HEK293 (cell line): ENCODE results near the gene EHMT1.

Experiments used
- CTCF ChIA-PET: fragments of 350-600 bp; formaldehyde crosslinking; extraction: SDS; loops from one replicate; lab custom pipeline; 2021; ENCODE audit warnings: antibody characterized with exemption; lab: Yijun Ruan, JAX
- POLR2A ChIA-PET: fragments of 300-600 bp; formaldehyde crosslinking; extraction: SDS; loops from one replicate; lab custom pipeline; 2020; ENCODE audit warnings: antibody characterized with exemption, inconsistent platforms; lab: Yijun Ruan, JAX
- H3K27ac ChIP-seq: fragments of 200-500 bp; sonication (Bioruptor generic); 2 replicates; pipeline ENCODE4 v1.5.1; 2014; ENCODE audit warnings: low read depth, low read length, control low read depth, inconsistent platforms; ENCODE audit errors: extremely low read depth
- H3K36me3 ChIP-seq, 2 experiments: fragments of 200-500 bp in 1 of 2; sonication (Bioruptor generic) in 1 of 2; 1 replicate in 1 of 2; 2 replicates in 1 of 2; pipeline ENCODE4 v1.5.1; 2014 to 2017; ENCODE audit warnings: inconsistent platforms in 2 of 2, low read length in 2 of 2; ENCODE audit not compliant: control insufficient read depth in 2 of 2, insufficient read depth in 1 of 2
- H3K4me1 ChIP-seq: fragments of 200-500 bp; sonication (Bioruptor generic); 2 replicates; pipeline ENCODE4 v1.5.1; 2014; ENCODE audit warnings: mild to moderate bottlenecking, low read length, inconsistent platforms; ENCODE audit not compliant: control insufficient read depth, insufficient read depth
- H3K4me3 ChIP-seq: 2 replicates; pipeline ENCODE4 v1.5.1; 2011; ENCODE audit warnings: low read depth, mild to moderate bottlenecking, control low read depth, low read length, moderate library complexity
- H3K9me3 ChIP-seq: fragments of 200-500 bp; sonication (Bioruptor generic); 2 replicates; pipeline ENCODE4 v1.5.1; 2014; ENCODE audit warnings: low read depth, low read length, inconsistent platforms; ENCODE audit not compliant: control insufficient read depth, insufficient read depth
- BCL11A ChIP-seq: fragments of 450-650 bp; formaldehyde crosslinking; IDR thresholded peaks from 2 replicates; pipeline ENCODE4 v1.5.1; 2016; ENCODE audit warnings: low read depth, missing biosample characterization, missing genetic modification characterization
- EGR2 ChIP-seq: fragments of 450-650 bp; formaldehyde crosslinking; IDR thresholded peaks from 2 replicates; pipeline ENCODE4 v1.5.1; 2016; ENCODE audit warnings: low read depth, missing biosample characterization, missing genetic modification characterization
- GLIS2 ChIP-seq: fragments of 450-650 bp; formaldehyde crosslinking; IDR thresholded peaks from 2 replicates; pipeline ENCODE4 v1.5.1; 2016; ENCODE audit warnings: missing biosample characterization, missing genetic modification characterization
- SCRT2 ChIP-seq: fragments of 450-650 bp; formaldehyde crosslinking; IDR thresholded peaks from 2 replicates; pipeline ENCODE4 v1.5.1; 2016; ENCODE audit warnings: missing biosample characterization, missing genetic modification characterization
- SP2 ChIP-seq: fragments of 450-650 bp; formaldehyde crosslinking; IDR thresholded peaks from 2 replicates; pipeline ENCODE4 v1.5.1; 2016; ENCODE audit warnings: missing biosample characterization, missing genetic modification characterization
- ZFHX2 ChIP-seq: fragments of 450-650 bp; formaldehyde crosslinking; conservative IDR thresholded peaks from 2 replicates; pipeline ENCODE4 v1.5.1; 2016; ENCODE audit warnings: missing biosample characterization, missing genetic modification characterization
- ZNF10 ChIP-seq: fragments of 450-650 bp; formaldehyde crosslinking; IDR thresholded peaks from 2 replicates; pipeline ENCODE4 v1.5.1; 2017; ENCODE audit warnings: missing biosample characterization, missing genetic modification characterization
- ZNF169 ChIP-seq: fragments of 450-650 bp; formaldehyde crosslinking; IDR thresholded peaks from 2 replicates; pipeline ENCODE4 v1.5.1; 2016; ENCODE audit warnings: missing biosample characterization, missing genetic modification characterization
- ZNF202 ChIP-seq: fragments of 450-650 bp; formaldehyde crosslinking; IDR thresholded peaks from 2 replicates; pipeline ENCODE4 v1.5.1; 2016; ENCODE audit warnings: missing biosample characterization, missing genetic modification characterization, borderline replicate concordance
- ZNF341 ChIP-seq: fragments of 450-650 bp; formaldehyde crosslinking; IDR thresholded peaks from 2 replicates; pipeline ENCODE4; 2016; ENCODE audit warnings: low read depth, missing biosample characterization, missing genetic modification characterization
- ZNF404 ChIP-seq: fragments of 450-650 bp; formaldehyde crosslinking; IDR thresholded peaks from 2 replicates; pipeline ENCODE4 v1.5.1; 2017; ENCODE audit warnings: missing biosample characterization, missing genetic modification characterization
- ZNF426 ChIP-seq: fragments of 450-650 bp; formaldehyde crosslinking; IDR thresholded peaks from 2 replicates; pipeline ENCODE4 v1.5.1; 2017; ENCODE audit warnings: missing biosample characterization, missing genetic modification characterization, mild to moderate bottlenecking, inconsistent platforms, moderate library complexity
- ZNF521 ChIP-seq: fragments of 450-650 bp; formaldehyde crosslinking; IDR thresholded peaks from 2 replicates; pipeline ENCODE4 v1.5.1; 2017; ENCODE audit warnings: missing biosample characterization, mild to moderate bottlenecking, missing genetic modification characterization
- ZNF596 ChIP-seq: fragments of 450-650 bp; IDR thresholded peaks from 2 replicates; pipeline ENCODE4 v1.5.0; 2018; ENCODE audit warnings: missing biosample characterization, mild to moderate bottlenecking, missing genetic modification characterization, moderate library complexity
- TF ChIP-seq, protein P1 (sequence below): fragments of 450-650 bp; formaldehyde crosslinking; IDR thresholded peaks from 2 replicates; pipeline ENCODE4 v1.5.1; 2016; ENCODE audit warnings: missing biosample characterization, missing genetic modification characterization
- TF ChIP-seq, protein P2 (sequence below): fragments of 450-650 bp; formaldehyde crosslinking; IDR thresholded peaks from 2 replicates; pipeline ENCODE4 v1.5.1; 2016; ENCODE audit warnings: missing biosample characterization, missing genetic modification characterization

Gene EHMT1

DNA sequence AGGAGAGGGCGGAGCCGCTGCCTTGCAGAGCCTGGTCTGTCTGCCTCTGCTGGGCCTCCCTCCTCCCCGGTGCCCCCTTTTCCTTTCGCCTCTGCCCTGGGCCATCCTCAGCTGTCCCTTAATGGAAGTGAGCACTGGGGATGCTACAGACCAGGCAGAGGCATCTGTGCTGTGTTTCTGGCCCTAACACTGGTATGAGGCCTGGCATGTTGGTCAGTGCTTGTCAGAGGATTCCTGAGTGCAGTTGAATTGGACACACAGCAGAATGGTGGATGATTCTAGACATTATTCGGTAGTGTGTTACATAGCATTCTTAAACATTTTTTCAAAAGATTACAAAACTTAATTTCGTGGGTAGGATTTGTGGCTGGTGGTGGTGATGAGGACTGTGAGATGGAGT is 88.6 kb downstream of the EHMT1 start (continued):
- TF ChIP-seq, protein P1, sequence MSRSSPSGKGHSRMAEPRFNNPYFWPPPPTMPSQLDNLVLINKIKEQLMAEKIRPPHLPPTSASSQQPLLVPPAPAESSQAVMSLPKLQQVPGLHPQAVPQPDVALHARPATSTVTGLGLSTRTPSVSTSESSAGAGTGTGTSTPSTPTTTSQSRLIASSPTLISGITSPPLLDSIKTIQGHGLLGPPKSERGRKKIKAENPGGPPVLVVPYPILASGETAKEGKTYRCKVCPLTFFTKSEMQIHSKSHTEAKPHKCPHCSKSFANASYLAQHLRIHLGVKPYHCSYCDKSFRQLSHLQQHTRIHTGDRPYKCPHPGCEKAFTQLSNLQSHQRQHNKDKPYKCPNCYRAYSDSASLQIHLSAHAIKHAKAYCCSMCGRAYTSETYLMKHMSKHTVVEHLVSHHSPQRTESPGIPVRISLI (tag by site-specific recombination): no peak

DNA sequence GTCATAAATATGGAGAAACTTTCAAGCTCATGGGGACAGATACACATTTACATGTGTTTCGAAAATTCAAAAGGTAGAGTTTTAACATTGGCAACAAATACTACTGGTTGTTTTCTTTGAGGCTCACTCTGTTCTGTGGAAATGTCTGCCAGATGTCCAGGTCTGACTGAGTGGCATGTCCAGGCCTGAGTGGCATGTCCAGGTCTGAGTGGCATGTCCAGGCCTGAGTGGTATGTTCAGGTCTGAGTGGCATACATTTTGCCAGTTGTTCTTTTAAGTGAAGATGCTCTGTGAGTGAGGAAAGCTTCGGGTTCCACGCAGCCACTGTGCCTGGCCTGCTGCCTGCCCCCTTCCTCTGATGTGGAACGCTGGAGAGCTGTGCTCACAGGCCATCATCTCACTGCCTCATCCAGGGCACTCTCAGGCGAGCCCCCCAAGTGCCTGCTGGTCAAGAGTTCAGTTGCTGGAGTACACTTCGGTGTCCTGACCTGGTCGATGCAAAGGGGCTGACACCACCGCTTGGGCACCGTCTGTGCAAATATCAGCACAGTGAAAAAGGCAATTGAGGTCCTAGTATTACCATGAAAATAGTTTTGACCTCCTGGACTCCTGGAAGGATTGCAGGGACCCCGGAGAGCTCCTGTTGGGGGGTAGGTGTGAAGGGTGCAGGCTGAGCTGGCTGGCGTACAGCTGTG is 89.9 kb downstream of the EHMT1 start:
- Histone ChIP-seq H3K36me3 (peaks cover 0 to 17% of the 10 kb centered on the region in 2 experiments; a peak in 1 of 3 replicates), H3K27ac (no peak overlapping the region), H3K4me3 (no peak overlapping the region), H3K4me1 (no peaks in the 10 kb centered on the region), H3K9me3 (no peaks in the 10 kb centered on the region)
- TF ChIP-seq BCL11A (tag by site-specific recombination): no peak
- TF ChIP-seq, protein P2, sequence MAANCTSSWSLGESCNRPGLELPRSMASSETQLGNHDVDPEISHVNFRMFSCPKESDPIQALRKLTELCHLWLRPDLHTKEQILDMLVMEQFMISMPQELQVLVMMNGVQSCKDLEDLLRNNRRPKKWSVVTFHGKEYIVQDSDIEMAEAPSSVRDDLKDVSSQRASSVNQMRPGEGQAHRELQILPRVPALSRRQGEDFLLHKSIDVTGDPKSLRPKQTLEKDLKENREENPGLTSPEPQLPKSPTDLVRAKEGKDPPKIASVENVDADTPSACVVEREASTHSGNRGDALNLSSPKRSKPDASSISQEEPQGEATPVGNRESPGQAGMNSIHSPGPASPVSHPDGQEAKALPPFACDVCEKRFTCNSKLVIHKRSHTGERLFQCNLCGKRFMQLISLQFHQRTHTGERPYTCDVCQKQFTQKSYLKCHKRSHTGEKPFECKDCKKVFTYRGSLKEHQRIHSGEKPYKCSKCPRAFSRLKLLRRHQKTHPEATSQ (tag by site-specific recombination): no peak
- no peak for TF ChIP-seq ZNF169
- POLR2A ChIA-PET: no interaction called here
- CTCF ChIA-PET: interaction anchor here (1.2 to 3.8 kb wide), 2 partner anchors 12 to 13 kb away, joined by 3 to 15 read pairs; no protein-coding TSS in a partner anchor

DNA sequence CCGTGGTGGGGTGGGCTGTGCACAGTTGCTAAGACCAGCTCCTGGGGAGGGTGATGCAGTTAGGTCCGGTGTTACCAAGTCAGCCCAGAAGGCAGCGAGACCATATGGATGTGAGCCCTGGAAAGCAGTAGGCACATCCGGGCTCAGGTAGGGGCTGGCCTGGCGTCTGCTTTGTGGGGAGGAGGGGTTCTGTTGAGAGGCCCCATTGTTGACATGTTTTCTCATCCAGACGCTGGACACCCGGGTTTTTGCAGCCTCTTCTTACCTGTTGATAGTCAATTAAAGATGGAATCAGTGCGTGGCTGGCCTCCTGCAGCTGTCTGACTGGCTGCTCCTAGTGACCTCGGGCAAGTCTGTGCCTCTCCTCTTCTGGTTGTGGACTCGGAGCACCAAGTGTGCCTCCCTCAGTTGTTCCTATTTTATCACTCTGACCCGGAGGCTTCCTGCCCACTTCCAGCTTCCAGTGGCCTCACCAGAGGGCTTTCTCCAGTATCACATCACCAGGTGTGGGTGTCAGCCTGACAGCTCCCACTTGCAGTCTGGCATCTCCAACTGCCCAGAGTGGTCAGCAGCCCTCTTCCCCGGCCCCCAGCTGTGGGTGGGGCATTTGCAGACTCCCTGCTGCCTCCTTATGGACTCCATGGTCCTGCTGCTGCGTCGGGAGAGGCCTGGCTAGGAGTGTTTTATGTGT is 90.8 kb downstream of the EHMT1 start:
- Histone ChIP-seq H3K9me3 (no peaks in the 10 kb centered on the region), H3K27ac (no peak overlapping the region), H3K4me1 (no peaks in the 10 kb centered on the region), H3K4me3 (no peak overlapping the region), H3K36me3 (peaks cover 6 to 17% of the 10 kb centered on the region in 2 experiments; a peak in 2 of 3 replicates)
- TF ChIP-seq EGR2 (tag by site-specific recombination) (peak; percentile 81), ZNF404 (tag by site-specific recombination) (no peak), ZFHX2 (tag by site-specific recombination) (peak; percentile 78), SCRT2 (tag by site-specific recombination) (peak; percentile 44), ZNF202 (no peak)
- ChIA-PET POLR2A (no interaction called here), CTCF (interaction anchor here (0.5 to 3.8 kb wide), 3 partner anchors 11 to 14 kb away, joined by 3 to 15 read pairs (median 5); no protein-coding TSS in a partner anchor)

DNA sequence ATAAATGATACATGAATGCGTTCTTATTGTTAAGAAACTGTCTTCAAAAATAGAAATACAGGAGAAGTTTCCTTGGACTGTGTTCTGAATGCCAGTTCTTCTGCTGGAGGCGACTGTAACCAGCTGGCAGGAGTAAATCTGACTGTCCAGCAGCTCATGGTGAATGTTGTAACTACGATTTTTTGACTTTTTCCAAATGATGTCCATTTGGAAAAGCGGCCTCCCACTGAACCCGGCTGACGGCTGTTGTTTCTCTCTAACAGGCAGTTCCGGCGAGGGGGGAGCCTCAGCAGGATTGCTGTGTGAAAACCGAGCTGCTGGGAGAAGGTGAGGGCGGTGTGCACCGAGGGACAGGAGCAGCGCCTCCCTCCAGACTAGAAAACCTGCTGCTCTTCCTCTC is 91.9 kb downstream of the EHMT1 start:
- ChIA-PET CTCF (interaction anchor here (3.8 kb wide), 1 partner anchor 15 kb away, joined by 15 read pairs; no protein-coding TSS in a partner anchor), POLR2A (no interaction called here)
- no peak overlapping the region for H3K27ac ChIP-seq
- no peak for TF ChIP-seq ZNF521 (tag by site-specific recombination)
- TF ChIP-seq ZNF341 (tag by site-specific recombination): peak; percentile 32; the same call in 1 of the 2 replicates
- no peaks in the 10 kb centered on the region for H3K9me3 ChIP-seq
- no peaks in the 10 kb centered on the region for H3K4me1 ChIP-seq
- peaks cover 6 to 25% of the 10 kb centered on the region in 2 experiments; a peak in 2 of 3 replicates for H3K36me3 ChIP-seq
- H3K4me3 ChIP-seq: no peak overlapping the region

DNA sequence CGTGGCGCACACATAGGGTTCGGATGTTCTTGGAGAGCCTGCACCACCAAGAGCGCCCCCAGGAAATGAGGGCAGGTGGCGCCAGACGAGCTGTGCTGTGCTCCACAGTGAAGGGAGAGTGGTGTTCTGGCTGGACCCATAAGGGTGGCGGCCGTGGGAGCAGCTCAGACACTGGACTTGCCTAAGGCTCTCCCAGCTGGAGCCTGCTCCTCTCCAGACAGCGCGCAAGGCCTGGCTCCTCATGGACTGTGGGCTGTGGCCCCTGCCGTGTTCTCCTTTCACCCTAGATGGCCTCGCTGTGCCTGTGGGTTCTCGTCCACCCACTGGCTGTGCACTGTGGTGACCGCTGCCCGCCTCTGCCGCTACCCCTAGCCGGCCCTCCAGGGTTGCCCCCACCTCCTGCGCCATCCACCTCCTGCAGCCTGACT is 92.9 kb downstream of the EHMT1 start:
- no peak overlapping the region for H3K4me3 ChIP-seq
- H3K36me3 ChIP-seq: peaks cover 6 to 30% of the 10 kb centered on the region in 2 experiments; a peak in 2 of 3 replicates
- H3K4me1 ChIP-seq: no peaks in the 10 kb centered on the region
- H3K9me3 ChIP-seq: no peaks in the 10 kb centered on the region
- ChIA-PET CTCF (no interaction called here), POLR2A (no interaction called here)
- TF ChIP-seq GLIS2 (tag by site-specific recombination): no peak
- no peak for TF ChIP-seq ZNF596 (tag by site-specific recombination)
- no peak for TF ChIP-seq SP2
- no peak for TF ChIP-seq ZNF426 (tag by site-specific recombination)
- TF ChIP-seq ZNF10 (tag by site-specific recombination): no peak
- TF ChIP-seq, all 188 proteins: peak for 0
- H3K27ac ChIP-seq: no peak overlapping the region
